ENCODE results near the gene SALL2. TPM values are rescaled to one million over a fixed set of nuclear protein-coding genes. Genes with fewer than 3 reads are reported as not detected.

The SALL2 gene
- total RNA-seq, 1 donor from 2014 or later: 17.1 TPM

DNA sequence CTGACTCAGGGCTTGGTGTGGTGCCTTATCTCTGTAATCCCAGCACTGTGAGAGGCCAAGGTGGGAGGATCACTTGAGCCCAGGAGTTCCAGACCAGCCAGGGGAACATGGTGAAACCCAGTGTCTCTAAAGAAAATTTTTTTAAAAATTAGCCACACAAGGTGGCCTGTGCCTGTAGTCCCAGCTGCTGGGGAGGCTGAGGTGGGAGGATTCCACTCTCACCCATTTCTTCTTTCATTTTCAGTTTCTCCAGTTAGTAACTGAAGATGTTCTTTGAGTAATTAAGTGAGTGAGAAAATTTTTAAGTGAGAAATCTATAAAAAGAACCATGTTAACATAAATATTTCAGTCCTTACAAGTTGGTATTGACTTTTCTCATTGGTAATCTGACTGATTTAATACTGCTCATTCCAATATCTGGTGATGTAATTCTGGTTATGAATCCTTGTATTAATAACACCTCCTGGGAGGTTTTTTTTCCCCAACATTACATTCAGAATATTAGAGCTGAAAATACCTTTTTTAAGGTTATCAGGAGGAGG is 21.1 kb downstream of the SALL2 start:
- Histone ChIP-seq H3K36me3 (ENCODE audit: control insufficient read depth, insufficient read depth, low read length) (peaks cover 1% of the 10 kb centered on the region), H3K4me3 (ENCODE audit: low read depth, low read length) (no peak overlapping the region), H3K27me3 (ENCODE audit: control insufficient read depth, insufficient read depth, low read length) (no peaks in the 10 kb centered on the region)
- TF ChIP-seq, protein P1, sequence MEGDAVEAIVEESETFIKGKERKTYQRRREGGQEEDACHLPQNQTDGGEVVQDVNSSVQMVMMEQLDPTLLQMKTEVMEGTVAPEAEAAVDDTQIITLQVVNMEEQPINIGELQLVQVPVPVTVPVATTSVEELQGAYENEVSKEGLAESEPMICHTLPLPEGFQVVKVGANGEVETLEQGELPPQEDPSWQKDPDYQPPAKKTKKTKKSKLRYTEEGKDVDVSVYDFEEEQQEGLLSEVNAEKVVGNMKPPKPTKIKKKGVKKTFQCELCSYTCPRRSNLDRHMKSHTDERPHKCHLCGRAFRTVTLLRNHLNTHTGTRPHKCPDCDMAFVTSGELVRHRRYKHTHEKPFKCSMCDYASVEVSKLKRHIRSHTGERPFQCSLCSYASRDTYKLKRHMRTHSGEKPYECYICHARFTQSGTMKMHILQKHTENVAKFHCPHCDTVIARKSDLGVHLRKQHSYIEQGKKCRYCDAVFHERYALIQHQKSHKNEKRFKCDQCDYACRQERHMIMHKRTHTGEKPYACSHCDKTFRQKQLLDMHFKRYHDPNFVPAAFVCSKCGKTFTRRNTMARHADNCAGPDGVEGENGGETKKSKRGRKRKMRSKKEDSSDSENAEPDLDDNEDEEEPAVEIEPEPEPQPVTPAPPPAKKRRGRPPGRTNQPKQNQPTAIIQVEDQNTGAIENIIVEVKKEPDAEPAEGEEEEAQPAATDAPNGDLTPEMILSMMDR (IDR thresholded peaks at IDR 0.05; ENCODE audit: insufficient read depth, low read length, poor library complexity, severe bottlenecking): no peak
- no peak for DNase-seq (ENCODE audit: low read depth)

DNA sequence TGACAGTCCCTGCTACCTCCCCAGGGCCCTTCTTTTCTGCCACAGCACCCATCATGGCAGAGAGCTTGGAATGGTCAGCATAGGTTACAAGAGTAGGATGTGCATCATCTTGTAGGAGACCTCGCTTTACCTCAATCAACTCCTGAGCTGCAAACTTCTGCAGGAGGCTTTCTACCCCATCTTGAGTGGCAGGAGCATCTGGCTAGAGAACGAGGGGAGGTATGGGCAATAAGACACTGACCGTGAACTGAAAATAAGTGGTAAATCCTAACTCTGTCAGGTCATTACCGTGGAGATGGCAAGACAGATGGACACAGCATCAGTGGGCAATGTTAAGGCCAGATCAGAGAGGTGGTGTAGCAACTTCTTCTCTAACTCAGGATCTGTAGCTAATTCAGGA is 22.8 kb downstream of the SALL2 start:
- peaks cover 1% of the 10 kb centered on the region for H3K36me3 ChIP-seq (ENCODE audit: control insufficient read depth, insufficient read depth, low read length)
- TF ChIP-seq, protein P1 (IDR thresholded peaks at IDR 0.05; ENCODE audit: insufficient read depth, low read length, poor library complexity, severe bottlenecking): no peak
- no peaks in the 10 kb centered on the region for H3K27me3 ChIP-seq (ENCODE audit: control insufficient read depth, insufficient read depth, low read length)
- no peak for DNase-seq (ENCODE audit: low read depth)
- no peak overlapping the region for H3K4me3 ChIP-seq (ENCODE audit: low read depth, low read length)

DNA sequence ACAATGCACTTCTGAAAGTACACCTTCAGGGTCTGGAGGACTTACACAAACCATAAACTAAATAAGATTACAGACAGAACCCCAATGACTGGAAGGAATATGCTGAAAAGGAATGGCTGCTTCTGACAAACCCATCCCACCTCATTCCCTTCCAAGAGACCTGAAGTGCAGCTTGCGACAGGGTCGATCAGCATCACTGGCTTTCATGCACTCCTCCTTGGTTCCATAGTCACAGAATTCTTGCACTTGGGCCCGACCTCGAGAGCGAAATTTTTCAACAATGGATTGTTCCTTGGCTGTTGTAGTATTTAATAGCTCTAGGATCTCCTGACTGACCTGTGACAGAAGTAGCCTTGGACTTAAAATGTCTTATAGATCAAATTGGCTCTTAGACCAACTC is 24.6 kb downstream of the SALL2 start:
- peaks cover 1% of the 10 kb centered on the region for H3K36me3 ChIP-seq (ENCODE audit: control insufficient read depth, insufficient read depth, low read length)
- DNase-seq (ENCODE audit: low read depth): no peak
- H3K4me3 ChIP-seq (ENCODE audit: low read depth, low read length): no peak overlapping the region
- H3K27me3 ChIP-seq (ENCODE audit: control insufficient read depth, insufficient read depth, low read length): no peaks in the 10 kb centered on the region
- TF ChIP-seq, protein P1 (IDR thresholded peaks at IDR 0.05; ENCODE audit: insufficient read depth, low read length, poor library complexity, severe bottlenecking): no peak

DNA sequence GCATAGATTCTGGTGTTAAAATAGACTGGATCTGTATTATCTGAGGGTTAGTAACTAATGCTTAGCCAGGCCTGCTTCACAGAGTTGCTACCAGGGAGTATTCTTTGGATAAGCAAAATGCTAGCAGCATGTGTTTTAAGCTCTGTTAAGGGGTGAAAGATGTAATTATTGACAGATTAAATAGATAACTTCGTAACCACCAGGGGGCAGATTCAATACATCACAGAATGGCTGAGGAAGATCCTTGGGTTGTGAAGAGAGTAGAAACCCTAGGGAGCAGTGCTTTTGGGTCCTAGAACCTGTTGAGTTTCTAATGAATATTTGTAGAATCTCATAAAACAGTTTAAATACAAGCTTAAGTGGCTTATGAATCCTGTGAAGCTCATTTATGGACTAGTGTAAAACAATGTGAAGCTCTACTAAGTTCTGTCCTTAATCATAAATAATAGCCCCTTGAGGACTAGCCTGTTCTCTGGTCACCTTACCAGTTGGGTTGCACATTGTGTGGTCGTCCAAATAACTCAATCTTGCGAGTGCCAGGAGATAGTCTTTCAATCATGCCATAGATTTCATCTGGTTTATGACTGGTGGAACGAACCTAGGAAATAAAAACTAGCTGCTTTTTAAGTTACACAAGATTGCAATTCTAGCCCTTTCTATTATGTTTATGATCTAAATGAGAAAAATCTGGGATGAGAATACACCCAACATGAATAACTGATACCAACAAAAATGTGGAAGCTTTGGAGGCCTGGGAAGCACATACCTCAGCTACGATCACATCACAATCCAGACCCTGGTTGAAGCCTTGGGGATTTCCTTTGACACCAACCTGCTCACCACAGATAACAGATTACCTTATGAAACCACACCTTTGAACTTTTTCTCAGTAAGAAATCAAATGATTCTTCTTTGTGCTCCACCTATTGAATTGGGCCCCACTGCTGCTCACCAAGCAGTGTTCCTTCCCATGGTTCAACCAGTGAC is 27.3 kb downstream of the SALL2 start:
- Histone ChIP-seq H3K4me3 (ENCODE audit: low read depth, low read length) (no peak overlapping the region), H3K36me3 (ENCODE audit: control insufficient read depth, insufficient read depth, low read length) (peaks cover 1% of the 10 kb centered on the region), H3K27me3 (ENCODE audit: control insufficient read depth, insufficient read depth, low read length) (no peaks in the 10 kb centered on the region)
- TF ChIP-seq, protein P1 (IDR thresholded peaks at IDR 0.05; ENCODE audit: insufficient read depth, low read length, poor library complexity, severe bottlenecking): peak; percentile 46
- DNase-seq (ENCODE audit: low read depth): no peak

DNA sequence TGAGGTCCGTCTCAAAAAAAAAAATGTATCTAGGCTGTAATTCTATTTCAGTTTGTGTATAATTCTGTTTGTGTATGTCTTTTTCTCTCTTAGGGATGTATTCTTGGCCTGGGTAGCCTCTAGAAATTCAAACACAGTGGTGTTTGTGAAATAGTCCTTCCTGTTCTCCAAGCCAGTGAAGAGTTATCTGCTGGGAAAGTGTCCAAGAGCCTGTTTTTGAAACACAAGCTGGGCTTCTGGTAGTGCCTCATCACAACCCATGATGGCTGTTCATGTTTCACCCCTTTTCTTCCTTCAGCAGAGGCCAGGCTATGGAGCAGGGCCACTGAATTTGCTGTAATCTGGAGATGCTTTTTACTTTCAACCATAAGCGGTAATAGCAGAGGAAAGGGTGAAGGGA is 29.7 kb downstream of the SALL2 start:
- DNase-seq (ENCODE audit: low read depth): no peak
- TF ChIP-seq, protein P1 (IDR thresholded peaks at IDR 0.05; ENCODE audit: insufficient read depth, low read length, poor library complexity, severe bottlenecking): no peak
- Histone ChIP-seq H3K4me3 (ENCODE audit: low read depth, low read length) (no peak overlapping the region), H3K27me3 (ENCODE audit: control insufficient read depth, insufficient read depth, low read length) (no peaks in the 10 kb centered on the region), H3K36me3 (ENCODE audit: control insufficient read depth, insufficient read depth, low read length) (peaks cover 1% of the 10 kb centered on the region)
